Neutrophil (primary cell): ENCODE data around the gene BRINP3.

Experiments
- H3K27ac ChIP-seq: fragments of 200-600 bp; sonication (generic); 2 replicates; pipeline ENCODE4 v1.5.1; 2016; ENCODE audit warnings: mild to moderate bottlenecking, moderate library complexity
- H3K27me3 ChIP-seq: fragments of 200-600 bp; sonication (generic); 2 replicates; pipeline ENCODE4 v1.6.0; 2016; ENCODE audit warnings: mild to moderate bottlenecking
- H3K36me3 ChIP-seq: fragments of 200-600 bp; sonication (generic); 2 replicates; pipeline ENCODE4 v1.5.1; 2017
- H3K4me1 ChIP-seq, 2 experiments: fragments of 200-600 bp in 1 of 2; sonication (generic) in 1 of 2; 1 replicate in 1 of 2; 2 replicates in 1 of 2; pipeline versions ENCODE4 v1.5.1 to v1.6.1; 2013 to 2016; ENCODE audit warnings: low read depth in 1 of 2, low read length in 1 of 2, mild to moderate bottlenecking in 1 of 2, moderate library complexity in 1 of 2; ENCODE audit not compliant: control insufficient read depth in 1 of 2, insufficient read depth in 1 of 2
- H3K4me3 ChIP-seq, 2 experiments: fragments of 200-600 bp in 1 of 2; sonication (generic) in 1 of 2; 1 replicate in 1 of 2; 2 replicates in 1 of 2; pipeline ENCODE4 v1.5.1; 2013 to 2016; ENCODE audit warnings: low read depth in 1 of 2, low read length in 1 of 2, mild to moderate bottlenecking in 1 of 2, moderate library complexity in 1 of 2
- H3K9me3 ChIP-seq: fragments of 200-600 bp; sonication (generic); 2 replicates; pipeline ENCODE4 v1.5.1; 2016
- TF ChIP-seq, protein P1 (sequence below): fragments of 200-600 bp; sonication (generic); IDR thresholded peaks from 2 replicates; pipeline ENCODE4 v1.5.1; 2016; ENCODE audit warnings: antibody characterized with exemption

The BRINP3 gene

DNA sequence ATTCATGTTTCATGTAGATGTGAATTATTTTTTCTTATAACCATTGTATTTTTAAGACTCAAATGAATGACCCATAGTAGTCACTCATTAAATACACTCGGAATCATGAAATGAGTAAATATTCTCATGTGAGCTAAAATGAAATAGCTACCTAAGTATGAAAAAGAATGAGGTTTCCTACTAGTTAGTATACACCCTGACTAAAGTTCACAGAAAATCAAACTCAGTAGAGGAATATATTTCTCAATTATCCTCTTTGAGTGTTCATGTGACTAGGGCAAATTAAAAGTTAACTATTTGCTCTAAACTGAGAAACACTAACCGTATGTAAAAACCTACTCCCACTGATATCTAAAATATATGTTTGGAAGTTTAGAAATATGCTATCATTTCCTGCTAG is 187.8 kb downstream of the BRINP3 start:
- no peak overlapping the region for H3K4me3 ChIP-seq
- no peaks in the 10 kb centered on the region for H3K27me3 ChIP-seq
- H3K36me3 ChIP-seq: no peaks in the 10 kb centered on the region
- H3K9me3 ChIP-seq: no peaks in the 10 kb centered on the region
- TF ChIP-seq, protein P1, sequence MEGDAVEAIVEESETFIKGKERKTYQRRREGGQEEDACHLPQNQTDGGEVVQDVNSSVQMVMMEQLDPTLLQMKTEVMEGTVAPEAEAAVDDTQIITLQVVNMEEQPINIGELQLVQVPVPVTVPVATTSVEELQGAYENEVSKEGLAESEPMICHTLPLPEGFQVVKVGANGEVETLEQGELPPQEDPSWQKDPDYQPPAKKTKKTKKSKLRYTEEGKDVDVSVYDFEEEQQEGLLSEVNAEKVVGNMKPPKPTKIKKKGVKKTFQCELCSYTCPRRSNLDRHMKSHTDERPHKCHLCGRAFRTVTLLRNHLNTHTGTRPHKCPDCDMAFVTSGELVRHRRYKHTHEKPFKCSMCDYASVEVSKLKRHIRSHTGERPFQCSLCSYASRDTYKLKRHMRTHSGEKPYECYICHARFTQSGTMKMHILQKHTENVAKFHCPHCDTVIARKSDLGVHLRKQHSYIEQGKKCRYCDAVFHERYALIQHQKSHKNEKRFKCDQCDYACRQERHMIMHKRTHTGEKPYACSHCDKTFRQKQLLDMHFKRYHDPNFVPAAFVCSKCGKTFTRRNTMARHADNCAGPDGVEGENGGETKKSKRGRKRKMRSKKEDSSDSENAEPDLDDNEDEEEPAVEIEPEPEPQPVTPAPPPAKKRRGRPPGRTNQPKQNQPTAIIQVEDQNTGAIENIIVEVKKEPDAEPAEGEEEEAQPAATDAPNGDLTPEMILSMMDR: no peak
- H3K27ac ChIP-seq: no peak overlapping the region
- H3K4me1 ChIP-seq: no peaks in the 10 kb centered on the region

DNA sequence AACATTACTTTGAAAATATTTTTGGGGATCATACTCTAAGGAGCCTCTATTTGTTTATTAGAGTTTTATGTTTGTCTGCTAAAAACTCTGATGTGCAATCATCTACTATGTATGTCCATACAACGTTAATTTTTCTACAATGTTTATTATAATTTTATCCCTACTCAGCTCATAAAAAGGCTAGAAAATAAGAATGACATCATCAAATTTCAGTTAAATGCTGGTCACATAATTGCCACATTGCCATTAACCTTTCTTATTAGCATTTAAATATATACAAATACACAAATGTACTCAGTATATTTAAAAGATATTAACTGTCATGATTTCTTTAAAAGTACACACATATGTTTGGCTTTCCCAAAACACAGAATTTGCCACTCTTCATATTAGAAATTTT is 191.6 kb downstream of the BRINP3 start:
- TF ChIP-seq, protein P1: no peak
- Histone ChIP-seq H3K4me3 (no peak overlapping the region), H3K9me3 (no peaks in the 10 kb centered on the region), H3K27ac (no peak overlapping the region), H3K27me3 (no peaks in the 10 kb centered on the region), H3K4me1 (no peaks in the 10 kb centered on the region), H3K36me3 (no peaks in the 10 kb centered on the region)

DNA sequence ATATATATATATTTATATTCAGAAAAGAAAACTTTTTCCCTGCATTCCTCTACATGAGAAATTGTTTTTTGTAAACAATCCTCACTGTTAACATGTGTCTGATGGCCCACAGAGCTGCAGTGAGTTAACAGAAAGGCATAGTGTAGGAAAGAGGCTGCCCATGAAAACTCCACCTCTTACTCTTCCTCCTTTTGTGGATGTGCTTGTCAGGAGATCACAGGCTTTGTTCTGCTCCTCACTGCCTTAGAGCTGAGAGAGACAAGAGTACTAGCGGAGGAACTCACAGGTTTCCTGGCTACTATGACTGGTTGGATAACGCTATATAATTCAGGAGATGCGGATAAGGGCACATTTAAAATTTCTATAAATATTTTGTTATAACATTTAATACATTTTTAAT is 200.6 kb downstream of the BRINP3 start:
- Histone ChIP-seq H3K4me3 (no peak overlapping the region), H3K27me3 (no peaks in the 10 kb centered on the region), H3K27ac (no peak overlapping the region), H3K36me3 (no peaks in the 10 kb centered on the region), H3K4me1 (no peaks in the 10 kb centered on the region), H3K9me3 (no peaks in the 10 kb centered on the region)
- TF ChIP-seq, protein P1: no peak

DNA sequence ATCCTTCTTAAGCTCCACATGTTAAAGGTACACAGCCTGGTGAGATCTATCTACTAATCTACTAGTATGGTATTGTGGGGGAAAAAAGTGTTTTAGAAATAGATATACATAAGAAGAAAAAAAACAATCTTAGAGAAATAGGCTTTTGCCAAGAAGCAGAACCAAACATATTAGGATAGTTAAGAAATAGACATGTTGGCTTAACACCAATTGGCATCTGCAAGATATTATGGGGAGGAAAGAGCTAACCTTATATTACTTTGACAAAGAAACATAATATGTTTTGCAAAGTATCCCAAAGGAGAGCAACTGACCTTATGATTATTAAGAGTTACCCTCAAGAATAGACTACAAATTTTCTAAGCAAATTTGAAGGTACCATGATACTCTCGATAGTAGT is 202.9 kb downstream of the BRINP3 start:
- H3K27ac ChIP-seq: no peak overlapping the region
- no peaks in the 10 kb centered on the region for H3K4me1 ChIP-seq
- no peak overlapping the region for H3K4me3 ChIP-seq
- H3K36me3 ChIP-seq: no peaks in the 10 kb centered on the region
- H3K27me3 ChIP-seq: no peaks in the 10 kb centered on the region
- TF ChIP-seq, protein P1: no peak
- no peaks in the 10 kb centered on the region for H3K9me3 ChIP-seq

DNA sequence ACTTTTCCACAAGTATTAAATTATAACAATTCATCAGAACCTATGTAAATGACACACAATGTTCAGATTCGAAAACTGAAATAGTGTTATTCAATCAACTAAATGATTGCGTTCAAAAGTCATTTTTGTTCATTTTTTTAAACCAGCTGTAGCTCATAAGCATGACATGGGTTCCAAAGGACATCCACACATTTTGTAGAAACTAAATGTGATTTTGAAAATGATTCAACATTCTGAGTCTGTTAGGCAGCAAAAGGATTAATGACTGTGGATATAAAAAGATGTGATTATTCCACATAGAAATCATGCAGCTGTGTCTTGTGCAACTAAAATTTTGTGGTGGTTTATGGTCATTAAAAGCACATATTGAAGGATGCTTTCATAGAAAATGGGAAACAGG is 204.5 kb downstream of the BRINP3 start:
- TF ChIP-seq, protein P1: no peak
- H3K4me3 ChIP-seq: no peak overlapping the region
- H3K9me3 ChIP-seq: no peaks in the 10 kb centered on the region
- no peaks in the 10 kb centered on the region for H3K4me1 ChIP-seq
- H3K36me3 ChIP-seq: no peaks in the 10 kb centered on the region
- no peaks in the 10 kb centered on the region for H3K27me3 ChIP-seq
- H3K27ac ChIP-seq: no peak overlapping the region

DNA sequence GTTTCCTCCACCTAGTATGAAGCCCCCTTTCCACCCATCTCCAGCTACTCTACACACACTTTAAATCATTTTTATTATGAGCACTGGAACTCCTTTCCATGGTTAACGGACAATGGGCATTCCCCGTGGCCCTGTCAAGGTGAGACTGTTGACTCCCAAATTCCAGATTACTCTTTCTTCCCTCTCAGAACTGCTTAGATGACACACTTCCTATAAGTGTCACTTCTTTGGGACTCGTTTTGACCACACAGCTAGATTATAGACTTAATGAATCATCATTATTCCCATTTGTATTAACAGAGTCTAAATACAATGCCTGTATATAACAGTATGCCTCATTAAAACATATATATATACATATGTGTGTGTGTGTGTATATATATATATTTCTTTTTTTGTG is 215.1 kb downstream of the BRINP3 start:
- H3K4me1 ChIP-seq: no peaks in the 10 kb centered on the region
- H3K4me3 ChIP-seq: no peak overlapping the region
- H3K36me3 ChIP-seq: no peaks in the 10 kb centered on the region
- no peak overlapping the region for H3K27ac ChIP-seq
- TF ChIP-seq, protein P1: no peak
- H3K9me3 ChIP-seq: no peaks in the 10 kb centered on the region
- H3K27me3 ChIP-seq: no peaks in the 10 kb centered on the region
